Activated T-helper 2 cell treated with anti-CD3 and anti-CD28 coated beads, Interferon-gamma antibody, Interleukin-2, Interleukin-4, amounts not matched to agents 10 μg/mL and 5 μg/mL and 100 μg/mL, durations not matched to agents 14 hours and 24 hours and 36 hours (primary cell): ENCODE data around the gene SMARCC1. TPM values are rescaled to one million over a fixed set of nuclear protein-coding genes. Genes with fewer than 3 reads are reported as not detected.

Source experiments
- DNase-seq: peaks from one replicate; pipeline ENCODE4 v3.0.0; 2021; ENCODE audit warnings: low spot score
- H3K27ac Mint-ChIP-seq: one replicate; pipeline ENCODE4 v1.8.0; 2021; ENCODE audit warnings: mixed read lengths
- H3K27me3 Mint-ChIP-seq: one replicate; pipeline ENCODE4 v1.8.0; 2021; ENCODE audit warnings: low read depth, mixed read lengths
- H3K36me3 Mint-ChIP-seq: one replicate; pipeline ENCODE4 v1.8.0; 2021; ENCODE audit warnings: low read depth, mixed read lengths
- H3K4me1 Mint-ChIP-seq: one replicate; pipeline ENCODE4 v1.8.0; 2021; ENCODE audit warnings: low read depth, mixed read lengths
- H3K4me3 Mint-ChIP-seq: one replicate; pipeline ENCODE4 v1.8.0; 2021; ENCODE audit warnings: low read depth, mild to moderate bottlenecking, moderate library complexity, mixed read lengths
- H3K9me3 Mint-ChIP-seq: one replicate; pipeline ENCODE4 v1.8.0; 2021; ENCODE audit warnings: mixed read lengths
- intact Hi-C: fragments of 100-400 bp; cut with micrococcal nuclease; formaldehyde crosslinking; loops from one replicate; pipeline ENCODE4 v1.15.1; 2023
- total RNA-seq: library from RNA; stranded (reverse); gene quantifications from 2 replicates; pipeline ENCODE4 v1.2.3, GENCODE V29; 2022

Gene SMARCC1
- total RNA-seq, 1 donor from 2014 or later: 150 TPM

GRCh38 chr3:47567149-47567548, 214.5 kb downstream of the SMARCC1 start:
- Mint-ChIP-seq H3K27me3 (peaks cover 12% of the 10 kb centered on the region), H3K4me1 (no peaks in the 10 kb centered on the region), H3K36me3 (no peaks in the 10 kb centered on the region), H3K4me3 (no peak overlapping the region), H3K27ac (no peak overlapping the region), H3K9me3 (no peaks in the 10 kb centered on the region)
- DNase-seq: no peak
- intact Hi-C loops: no loop called here

DNA sequence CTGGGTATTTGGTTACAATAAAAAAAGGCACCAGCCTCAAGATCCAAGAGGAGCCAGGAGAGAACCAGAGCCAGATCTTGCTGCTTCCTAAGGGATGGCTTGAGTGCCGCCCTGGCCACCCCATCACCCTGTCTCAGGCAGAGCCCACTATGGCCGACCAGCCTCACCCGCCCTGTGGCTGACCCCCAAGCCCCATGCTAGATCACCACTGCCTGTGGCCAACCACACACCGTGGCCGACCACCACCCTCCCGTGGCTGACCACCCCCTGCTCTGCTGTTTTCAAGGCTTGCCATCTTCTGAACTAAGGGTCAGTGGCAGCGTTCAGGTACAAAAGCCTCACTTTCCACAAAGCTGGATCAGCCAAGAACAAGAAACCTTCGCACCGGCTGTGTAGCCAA, 215.0 kb downstream of the SMARCC1 start:
- no peaks in the 10 kb centered on the region for H3K36me3 Mint-ChIP-seq
- no peak overlapping the region for H3K27ac Mint-ChIP-seq
- H3K9me3 Mint-ChIP-seq: no peaks in the 10 kb centered on the region
- no peaks in the 10 kb centered on the region for H3K4me1 Mint-ChIP-seq
- H3K27me3 Mint-ChIP-seq: peaks cover 9% of the 10 kb centered on the region
- intact Hi-C loops: no loop called here
- no peak for DNase-seq
- no peak overlapping the region for H3K4me3 Mint-ChIP-seq

- DNase-seq: no peak
- Mint-ChIP-seq H3K9me3 (no peaks in the 10 kb centered on the region), H3K27ac (no peak overlapping the region), H3K36me3 (no peaks in the 10 kb centered on the region), H3K4me1 (no peaks in the 10 kb centered on the region), H3K4me3 (no peak overlapping the region), H3K27me3 (peaks cover 9% of the 10 kb centered on the region)
- intact Hi-C loops: no loop called here
Measured at GRCh38 chr3:47565734-47566550, 215.8 kb downstream of the SMARCC1 start.

GRCh38 chr3:47556351-47556750, 225.3 kb downstream of the SMARCC1 start:
- Mint-ChIP-seq H3K4me3 (no peak overlapping the region), H3K36me3 (no peaks in the 10 kb centered on the region), H3K27ac (no peak overlapping the region), H3K27me3 (peaks cover 10% of the 10 kb centered on the region), H3K4me1 (no peaks in the 10 kb centered on the region), H3K9me3 (no peaks in the 10 kb centered on the region)
- intact Hi-C loops: no loop called here
- DNase-seq: no peak

- H3K4me1 Mint-ChIP-seq: no peaks in the 10 kb centered on the region
- intact Hi-C loops: no loop called here
- DNase-seq: no peak
- no peaks in the 10 kb centered on the region for H3K9me3 Mint-ChIP-seq
- peaks cover 20% of the 10 kb centered on the region for H3K27me3 Mint-ChIP-seq
- H3K27ac Mint-ChIP-seq: no peak overlapping the region
- H3K36me3 Mint-ChIP-seq: no peaks in the 10 kb centered on the region
- H3K4me3 Mint-ChIP-seq: no peak overlapping the region
Measured at GRCh38 chr3:47554335-47554734, 227.4 kb downstream of the SMARCC1 start.

DNA sequence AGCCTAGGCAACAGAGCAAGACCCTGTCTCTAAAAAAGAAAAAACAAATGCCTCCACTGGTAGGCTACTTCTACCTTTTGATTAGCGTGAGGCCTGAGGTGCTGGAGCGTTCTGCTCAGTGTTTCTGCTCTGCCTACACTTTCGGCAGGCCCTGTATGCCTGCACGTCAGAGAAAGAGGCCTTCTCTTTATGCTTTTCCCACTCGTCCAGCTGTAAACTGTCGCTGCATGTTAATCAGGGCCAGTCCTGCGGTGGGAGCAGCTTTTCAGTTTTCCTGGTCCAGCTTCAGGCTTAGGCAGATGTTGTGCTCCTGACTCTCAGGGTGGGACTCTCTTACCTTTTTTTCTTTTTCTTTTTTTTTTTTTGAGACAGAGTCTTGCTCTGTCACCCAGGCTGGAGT, 228.3 kb downstream of the SMARCC1 start:
- H3K36me3 Mint-ChIP-seq: no peaks in the 10 kb centered on the region
- H3K4me3 Mint-ChIP-seq: no peak overlapping the region
- intact Hi-C loops: no loop called here
- H3K4me1 Mint-ChIP-seq: no peaks in the 10 kb centered on the region
- no peaks in the 10 kb centered on the region for H3K9me3 Mint-ChIP-seq
- H3K27ac Mint-ChIP-seq: no peak overlapping the region
- peaks cover 20% of the 10 kb centered on the region for H3K27me3 Mint-ChIP-seq
- DNase-seq: no peak

- no peaks in the 10 kb centered on the region for H3K9me3 Mint-ChIP-seq
- intact Hi-C loops: no loop called here
- peaks cover 1% of the 10 kb centered on the region for H3K27me3 Mint-ChIP-seq
- DNase-seq: no peak
- no peak overlapping the region for H3K27ac Mint-ChIP-seq
- no peak overlapping the region for H3K4me3 Mint-ChIP-seq
- H3K36me3 Mint-ChIP-seq: no peaks in the 10 kb centered on the region
- no peaks in the 10 kb centered on the region for H3K4me1 Mint-ChIP-seq
Measured at GRCh38 chr3:47542471-47543173, 239.1 kb downstream of the SMARCC1 start.

- Mint-ChIP-seq H3K27me3 (no peaks in the 10 kb centered on the region), H3K27ac (no peak overlapping the region), H3K9me3 (no peaks in the 10 kb centered on the region), H3K4me1 (no peaks in the 10 kb centered on the region), H3K4me3 (no peak overlapping the region), H3K36me3 (no peaks in the 10 kb centered on the region)
- intact Hi-C loops: no loop called here
- DNase-seq: no peak
Measured at GRCh38 chr3:47541583-47542108, 240.0 kb downstream of the SMARCC1 start.

- H3K27ac Mint-ChIP-seq: no peak overlapping the region
- no peaks in the 10 kb centered on the region for H3K36me3 Mint-ChIP-seq
- H3K4me1 Mint-ChIP-seq: no peaks in the 10 kb centered on the region
- DNase-seq: no peak
- intact Hi-C loops: no loop called here
- no peak overlapping the region for H3K4me3 Mint-ChIP-seq
- no peaks in the 10 kb centered on the region for H3K9me3 Mint-ChIP-seq
- no peaks in the 10 kb centered on the region for H3K27me3 Mint-ChIP-seq
Measured at GRCh38 chr3:47540281-47540680, 241.4 kb downstream of the SMARCC1 start.

DNA sequence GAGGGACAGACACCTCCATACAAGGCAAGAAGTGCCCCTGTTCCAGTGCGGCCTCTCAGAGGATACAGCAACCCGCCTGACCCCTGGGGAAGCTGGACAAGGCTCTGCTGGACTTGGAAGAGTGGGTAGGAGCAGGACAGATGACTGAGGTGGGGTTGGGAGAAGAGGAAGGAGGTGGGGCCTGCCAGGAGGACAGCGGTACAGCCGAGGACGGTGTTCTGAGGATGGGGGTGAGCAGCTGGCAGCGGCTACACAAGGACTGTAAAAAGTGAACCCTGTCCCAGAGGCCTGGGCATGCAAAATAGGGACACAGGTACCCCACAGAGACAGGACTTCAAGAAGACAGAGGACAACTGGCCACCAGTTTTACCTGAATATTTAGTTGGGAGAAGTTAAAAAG, 244.7 kb downstream of the SMARCC1 start:
- Mint-ChIP-seq H3K9me3 (no peaks in the 10 kb centered on the region), H3K4me1 (no peaks in the 10 kb centered on the region), H3K4me3 (no peak overlapping the region), H3K36me3 (no peaks in the 10 kb centered on the region), H3K27me3 (peaks cover 3% of the 10 kb centered on the region), H3K27ac (no peak overlapping the region)
- no peak for DNase-seq
- intact Hi-C loops: no loop called here

GRCh38 chr3:47536221-47536891, 245.3 kb downstream of the SMARCC1 start:
- Mint-ChIP-seq H3K27me3 (peaks cover 3% of the 10 kb centered on the region), H3K36me3 (no peaks in the 10 kb centered on the region), H3K27ac (no peak overlapping the region), H3K9me3 (no peaks in the 10 kb centered on the region), H3K4me1 (no peaks in the 10 kb centered on the region), H3K4me3 (no peak overlapping the region)
- intact Hi-C loops: no loop called here
- DNase-seq: no peak
